Liver (tissue), 9 donors: ENCODE results near the gene KNDC1. TPM values are rescaled to one million over a fixed set of nuclear protein-coding genes. Genes with fewer than 3 reads are reported as not detected.

Experiments
- DNase-seq: peaks from one replicate; pipeline ENCODE4 v3.0.0-alpha.2; 2017; ENCODE audit warnings: low spot score
- H3K27ac ChIP-seq, 2 donors: one replicate each; pipeline ENCODE4 v1.7.0; 2013; ENCODE audit warnings: inconsistent platforms in 2 of 2, low read length in 2 of 2, control low read depth in 1 of 2, low read depth in 1 of 2, mild to moderate bottlenecking in 1 of 2
- H3K27me3 ChIP-seq, 4 donors: one replicate each; pipeline versions ENCODE4 v1.6.1 to v1.7.0; 2013; ENCODE audit warnings: low read length in 3 of 4, inconsistent platforms in 1 of 4, mild to moderate bottlenecking in 1 of 4, moderate library complexity in 1 of 4; ENCODE audit not compliant: control insufficient read depth in 4 of 4, insufficient read depth in 4 of 4
- H3K36me3 ChIP-seq, 4 donors: one replicate each; pipeline versions ENCODE4 v1.6.1 to v1.7.0; 2013; ENCODE audit warnings: low read length in 3 of 4, mild to moderate bottlenecking in 3 of 4, low read depth in 1 of 4, moderate library complexity in 1 of 4; ENCODE audit not compliant: control insufficient read depth in 4 of 4, insufficient read depth in 3 of 4
- H3K4me1 ChIP-seq, 4 donors: one replicate each; pipeline versions ENCODE4 v1.6.1 to v1.7.0; 2013; ENCODE audit warnings: low read length in 3 of 4, mild to moderate bottlenecking in 3 of 4, moderate library complexity in 1 of 4; ENCODE audit not compliant: control insufficient read depth in 4 of 4, insufficient read depth in 4 of 4
- H3K4me3 ChIP-seq, 3 donors: one replicate each; pipeline versions ENCODE4 v1.6.1 to v1.7.0; 2013; ENCODE audit warnings: low read length in 3 of 3, control low read depth in 1 of 3, low read depth in 1 of 3, mild to moderate bottlenecking in 1 of 3
- H3K9ac ChIP-seq, 2 donors: one replicate each; pipeline ENCODE4 v1.7.0; 2013; ENCODE audit warnings: low read length in 2 of 2, mild to moderate bottlenecking in 2 of 2, moderate library complexity in 2 of 2, control low read depth in 1 of 2, low read depth in 1 of 2
- H3K9me3 ChIP-seq, 4 donors: one replicate each; pipeline versions ENCODE4 v1.6.1 to v1.7.0; 2013; ENCODE audit warnings: low read length in 3 of 4; ENCODE audit not compliant: control insufficient read depth in 4 of 4
- FOXA1 ChIP-seq: IDR thresholded peaks from 2 replicates; pipeline ENCODE4 v1.6.1; 2016; ENCODE audit warnings: antibody characterized with exemption
- FOXA2 ChIP-seq: IDR thresholded peaks from 2 replicates; pipeline ENCODE4 v1.6.1; 2016; ENCODE audit warnings: antibody characterized with exemption
- GABPA ChIP-seq, 2 donors: IDR thresholded peaks in 1 of 2; conservative IDR thresholded peaks in 1 of 2; 2 replicates each; pipeline ENCODE4 v1.6.1; 2016; ENCODE audit warnings: antibody characterized with exemption in 2 of 2, mild to moderate bottlenecking in 1 of 2, moderate library complexity in 1 of 2
- HNF4G ChIP-seq: IDR thresholded peaks from 2 replicates; pipeline ENCODE4 v1.6.1; 2016; ENCODE audit warnings: antibody characterized with exemption
- JUND ChIP-seq, 2 donors: IDR thresholded peaks; 2 replicates each; pipeline ENCODE4 v1.6.1; 2016; ENCODE audit warnings: antibody characterized with exemption in 2 of 2
- NR2F2 ChIP-seq: IDR thresholded peaks from 2 replicates; pipeline ENCODE4 v1.6.1; 2016; ENCODE audit warnings: antibody characterized with exemption
- REST ChIP-seq: IDR thresholded peaks from 2 replicates; pipeline ENCODE4 v1.6.1; 2016; ENCODE audit warnings: antibody characterized with exemption, mild to moderate bottlenecking
- RXRA ChIP-seq, 2 donors: IDR thresholded peaks; 2 replicates each; pipeline ENCODE4 v1.6.1; 2017 to 2018; ENCODE audit warnings: antibody characterized with exemption in 2 of 2, mild to moderate bottlenecking in 1 of 2
- TAF1 ChIP-seq: conservative IDR thresholded peaks from 2 replicates; pipeline ENCODE4 v1.6.1; 2016; ENCODE audit warnings: antibody characterized with exemption, mild to moderate bottlenecking
- YY1 ChIP-seq: IDR thresholded peaks from 2 replicates; pipeline ENCODE4 v1.6.1; 2016; ENCODE audit warnings: antibody characterized with exemption, mild to moderate bottlenecking
- WGBS: extraction: QIAGEN DNeasy Blood & Tissue Kit; methylation state at CpG from one replicate; pipeline ENCODE4 v1.1.7; 2013; 5-methylcytosine and 5-hydroxymethylcytosine counted together
- polyA plus RNA-seq, 2 donors: library from polyadenylated mRNA; stranded (reverse) in 1 of 2; unstranded in 1 of 2; fragments of 200-250 nt in 1 of 2; fragments of >200 nt in 1 of 2; fragmentation: Nextera tagmentation in 1 of 2; extraction: Ambion mirVana in 1 of 2; gene quantifications; one replicate each; pipeline versions ENCODE4 v1.2.1 to v1.2.3, GENCODE V29; 2013 to 2015
- total RNA-seq, 2 donors: library from RNA; depleted of rRNA; stranded (reverse); fragments of >200 nt; gene quantifications; one replicate each; pipeline ENCODE4 v1.2.3, GENCODE V29; 2014
- TF ChIP-seq, protein P1 (sequence below): fragments of 150-350 bp; IDR thresholded peaks from 2 replicates; pipeline ENCODE4 v1.5.1; 2017; ENCODE audit warnings: improper control_type of control experiment, low read depth, low read length; ENCODE audit not compliant: missing input control
- TF ChIP-seq, protein P2 (sequence below): IDR thresholded peaks from 2 replicates; pipeline ENCODE4 v1.6.1; 2016; ENCODE audit warnings: antibody characterized with exemption
- donor health status: healthy.
- donor health status: healthy.
- donor health status: healthy.
- donor health status: healthy.
- donor health status: healthy.

KNDC1 gene
- total and polyA plus RNA-seq, 4 donors: 0.53 to 12.9 (median 4.3) TPM

DNA sequence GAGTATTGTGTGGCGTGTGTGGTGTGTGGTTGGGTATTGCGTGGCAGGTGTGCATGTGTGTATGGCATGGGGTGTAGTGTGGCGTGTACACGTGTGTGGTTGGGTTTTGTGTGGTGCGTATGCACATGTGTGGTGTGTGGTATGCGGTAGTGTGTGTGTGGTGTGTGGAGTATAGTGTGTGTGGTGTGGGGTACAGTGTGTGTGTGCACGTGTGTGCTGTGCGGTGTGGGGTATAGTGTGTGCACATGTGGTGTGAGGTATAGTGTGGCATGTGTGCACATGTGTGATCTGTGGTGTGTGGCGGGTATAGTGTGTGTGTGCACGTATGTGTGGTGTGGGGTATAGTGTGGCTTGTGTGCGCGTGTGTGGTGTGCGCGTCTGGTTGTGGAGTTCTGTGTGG, 49.1 kb downstream of the KNDC1 start (continued):
- TF ChIP-seq, protein P1, sequence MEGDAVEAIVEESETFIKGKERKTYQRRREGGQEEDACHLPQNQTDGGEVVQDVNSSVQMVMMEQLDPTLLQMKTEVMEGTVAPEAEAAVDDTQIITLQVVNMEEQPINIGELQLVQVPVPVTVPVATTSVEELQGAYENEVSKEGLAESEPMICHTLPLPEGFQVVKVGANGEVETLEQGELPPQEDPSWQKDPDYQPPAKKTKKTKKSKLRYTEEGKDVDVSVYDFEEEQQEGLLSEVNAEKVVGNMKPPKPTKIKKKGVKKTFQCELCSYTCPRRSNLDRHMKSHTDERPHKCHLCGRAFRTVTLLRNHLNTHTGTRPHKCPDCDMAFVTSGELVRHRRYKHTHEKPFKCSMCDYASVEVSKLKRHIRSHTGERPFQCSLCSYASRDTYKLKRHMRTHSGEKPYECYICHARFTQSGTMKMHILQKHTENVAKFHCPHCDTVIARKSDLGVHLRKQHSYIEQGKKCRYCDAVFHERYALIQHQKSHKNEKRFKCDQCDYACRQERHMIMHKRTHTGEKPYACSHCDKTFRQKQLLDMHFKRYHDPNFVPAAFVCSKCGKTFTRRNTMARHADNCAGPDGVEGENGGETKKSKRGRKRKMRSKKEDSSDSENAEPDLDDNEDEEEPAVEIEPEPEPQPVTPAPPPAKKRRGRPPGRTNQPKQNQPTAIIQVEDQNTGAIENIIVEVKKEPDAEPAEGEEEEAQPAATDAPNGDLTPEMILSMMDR: no peak
- TF ChIP-seq YY1: no peak
- TF ChIP-seq JUND (IDR thresholded peaks at IDR 0.05): no peak

DNA sequence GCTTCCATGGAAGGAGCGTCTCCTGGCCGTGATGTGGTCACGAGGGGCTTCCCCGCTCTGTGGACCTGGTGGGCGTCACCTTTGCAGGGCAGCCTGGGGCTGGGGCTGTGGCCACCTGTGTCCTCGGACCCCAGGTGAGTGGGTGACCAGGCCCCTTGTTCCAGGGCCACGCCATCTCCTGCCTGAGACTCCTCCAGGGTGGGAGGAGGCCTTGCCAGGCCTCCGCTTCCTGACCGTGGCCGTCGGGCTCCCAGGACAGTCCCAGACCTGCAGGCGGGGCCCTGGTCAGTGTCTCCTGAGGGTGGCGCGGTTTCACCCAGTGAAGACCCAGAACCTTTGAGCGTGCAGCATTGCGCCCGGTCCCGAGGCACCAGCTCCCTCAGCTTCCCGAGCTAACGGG, 49.6 kb downstream of the KNDC1 start:
- Histone ChIP-seq H3K9me3 (no peaks in the 10 kb centered on the region), H3K36me3 (no peaks in the 10 kb centered on the region), H3K27me3 (peaks cover 0 to 2% (median 0%) of the 10 kb centered on the region in 4 donors), H3K4me1 (no peaks in the 10 kb centered on the region), H3K4me3 (no peak overlapping the region), H3K9ac (no peak overlapping the region), H3K27ac (no peak overlapping the region)
- no peak for TF ChIP-seq GABPA (IDR thresholded peaks at IDR 0.05 in 1 of 2, conservative IDR thresholded peaks at IDR 0.05 in 1 of 2)
- TF ChIP-seq RXRA (IDR thresholded peaks at IDR 0.05): no peak
- TF ChIP-seq FOXA2: no peak
- TF ChIP-seq, protein P2, sequence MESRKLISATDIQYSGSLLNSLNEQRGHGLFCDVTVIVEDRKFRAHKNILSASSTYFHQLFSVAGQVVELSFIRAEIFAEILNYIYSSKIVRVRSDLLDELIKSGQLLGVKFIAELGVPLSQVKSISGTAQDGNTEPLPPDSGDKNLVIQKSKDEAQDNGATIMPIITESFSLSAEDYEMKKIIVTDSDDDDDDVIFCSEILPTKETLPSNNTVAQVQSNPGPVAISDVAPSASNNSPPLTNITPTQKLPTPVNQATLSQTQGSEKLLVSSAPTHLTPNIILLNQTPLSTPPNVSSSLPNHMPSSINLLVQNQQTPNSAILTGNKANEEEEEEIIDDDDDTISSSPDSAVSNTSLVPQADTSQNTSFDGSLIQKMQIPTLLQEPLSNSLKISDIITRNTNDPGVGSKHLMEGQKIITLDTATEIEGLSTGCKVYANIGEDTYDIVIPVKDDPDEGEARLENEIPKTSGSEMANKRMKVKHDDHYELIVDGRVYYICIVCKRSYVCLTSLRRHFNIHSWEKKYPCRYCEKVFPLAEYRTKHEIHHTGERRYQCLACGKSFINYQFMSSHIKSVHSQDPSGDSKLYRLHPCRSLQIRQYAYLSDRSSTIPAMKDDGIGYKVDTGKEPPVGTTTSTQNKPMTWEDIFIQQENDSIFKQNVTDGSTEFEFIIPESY: no peak
- no peak for TF ChIP-seq TAF1
- no peak for TF ChIP-seq FOXA1
- no peak for TF ChIP-seq HNF4G
- no peak for TF ChIP-seq REST
- WGBS: 88% methylated on average over 20 of the region's 20 CpGs
- DNase-seq: no peak

- H3K4me1 ChIP-seq: no peaks in the 10 kb centered on the region
- WGBS: 78% methylated on average over 27 of the region's 27 CpGs
- H3K4me3 ChIP-seq: no peak overlapping the region
- peaks cover 0 to 2% (median 0%) of the 10 kb centered on the region in 4 donors for H3K27me3 ChIP-seq
- no peaks in the 10 kb centered on the region for H3K9me3 ChIP-seq
- no peak for DNase-seq
- TF ChIP-seq, protein P1: no peak
- TF ChIP-seq RXRA (IDR thresholded peaks at IDR 0.05) (no peak), NR2F2 (no peak)
- TF ChIP-seq, protein P2: no peak
- no peaks in the 10 kb centered on the region for H3K36me3 ChIP-seq
- no peak overlapping the region for H3K27ac ChIP-seq
- H3K9ac ChIP-seq: no peak overlapping the region
Observed at GRCh38 chr10:133210398-133211140, 50.5 kb downstream of the KNDC1 start.
